ENCODE data around the gene CHD5. TPM values are rescaled to one million over a fixed set of nuclear protein-coding genes. Genes with fewer than 3 reads are reported as not detected.
"Not testable (repeated sequence)": the region's sequence is repeated elsewhere in the genome, so short reads cannot be mapped to it uniquely, and the experiment has no call there.

The CHD5 gene
- total RNA-seq, 1 donor from 2014 or later: 0.07 TPM

DNA sequence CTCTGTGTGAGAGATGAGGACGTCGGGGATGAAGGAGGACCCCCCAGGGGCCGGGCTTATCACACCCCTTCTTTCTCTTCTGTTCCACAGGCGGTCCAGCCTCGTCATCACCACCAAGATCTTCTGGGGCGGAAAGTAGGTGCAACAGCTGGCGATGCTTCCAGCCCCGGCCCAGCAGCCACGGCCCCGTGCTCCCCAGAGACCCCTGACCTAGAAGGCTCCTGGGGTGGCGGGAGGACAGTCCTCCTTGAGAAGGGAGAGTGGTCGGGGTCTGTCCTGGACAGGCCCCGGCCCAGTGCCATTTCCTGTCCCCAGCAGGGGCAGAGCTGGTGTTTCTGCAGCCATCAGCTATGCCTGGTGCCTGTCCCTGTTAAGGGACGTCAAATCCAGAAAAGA, 92.7 kb downstream of the CHD5 start:
- DNase-seq (ENCODE audit: low read depth, low spot score): no peak

DNA sequence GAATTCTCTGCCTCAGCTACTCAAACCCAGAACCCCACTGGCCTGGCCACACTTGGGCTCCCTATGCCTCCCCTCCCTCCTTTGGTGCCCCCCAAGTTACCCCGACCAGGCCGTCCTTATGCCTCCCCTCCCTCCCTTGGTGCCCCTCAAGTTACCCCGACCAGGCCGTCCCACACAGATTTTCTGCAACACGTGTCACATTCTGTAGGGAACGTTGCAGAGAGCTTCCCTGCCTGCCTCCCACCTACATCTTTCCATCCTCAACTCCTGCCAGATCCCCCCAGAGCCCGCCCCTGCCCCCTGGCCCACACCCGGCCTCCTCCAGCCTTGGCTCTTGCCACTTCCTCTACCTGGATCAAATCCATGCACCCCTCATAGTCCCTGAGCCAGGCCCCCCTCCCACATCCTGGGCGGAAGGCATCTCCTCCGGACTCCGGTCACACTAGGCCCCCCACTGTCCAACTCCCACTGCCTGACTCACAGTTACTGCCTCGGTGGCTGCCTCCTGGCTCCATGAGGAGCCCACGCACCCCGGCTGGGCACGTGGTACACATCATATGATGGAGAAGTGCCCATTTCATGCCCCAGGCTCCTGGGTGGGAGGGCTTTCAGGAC, 93.3 kb downstream of the CHD5 start:
- no peak for DNase-seq (ENCODE audit: low read depth, low spot score)

DNA sequence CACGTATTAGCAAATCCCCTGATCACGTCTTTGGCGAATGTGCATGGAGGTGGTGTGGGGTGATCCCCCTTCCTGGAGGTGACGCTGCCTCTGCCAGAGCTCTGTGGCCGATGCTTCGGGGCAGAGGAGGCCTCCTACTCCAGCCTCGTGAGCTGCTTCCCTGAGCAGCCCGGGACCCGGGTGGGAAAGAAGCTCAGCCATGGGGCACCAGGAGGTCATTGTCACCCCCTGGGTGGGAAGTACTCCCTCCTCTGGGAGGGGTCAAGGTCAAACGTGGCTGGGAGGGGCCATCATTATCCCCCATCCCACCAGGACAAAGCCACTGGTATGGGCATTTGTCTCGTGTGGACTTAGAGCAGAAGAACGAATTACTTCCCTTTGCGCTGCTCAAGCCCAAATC, 93.8 kb downstream of the CHD5 start:
- DNase-seq (ENCODE audit: low read depth, low spot score): no peak

DNA sequence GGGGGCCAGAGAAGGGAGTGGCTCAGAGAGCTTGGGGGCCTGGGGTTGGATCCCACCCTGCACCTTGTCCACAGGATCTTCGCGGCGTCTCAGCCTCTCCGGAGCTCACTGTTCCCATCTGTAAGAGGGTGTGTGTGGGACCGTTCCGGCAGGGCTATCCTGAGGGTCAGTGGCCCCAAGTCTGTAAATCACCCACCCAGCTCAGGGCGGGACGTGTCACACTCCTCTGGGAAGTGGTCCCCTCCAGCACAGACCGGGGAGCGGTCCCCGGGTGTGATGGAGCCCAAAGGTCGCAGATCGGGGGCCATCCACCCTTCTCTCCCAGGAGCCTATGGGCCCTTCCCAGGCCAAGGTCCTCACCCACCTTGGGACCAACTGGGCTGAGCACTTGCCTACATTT, 94.5 kb downstream of the CHD5 start:
- DNase-seq (ENCODE audit: low read depth, low spot score): no peak

DNA sequence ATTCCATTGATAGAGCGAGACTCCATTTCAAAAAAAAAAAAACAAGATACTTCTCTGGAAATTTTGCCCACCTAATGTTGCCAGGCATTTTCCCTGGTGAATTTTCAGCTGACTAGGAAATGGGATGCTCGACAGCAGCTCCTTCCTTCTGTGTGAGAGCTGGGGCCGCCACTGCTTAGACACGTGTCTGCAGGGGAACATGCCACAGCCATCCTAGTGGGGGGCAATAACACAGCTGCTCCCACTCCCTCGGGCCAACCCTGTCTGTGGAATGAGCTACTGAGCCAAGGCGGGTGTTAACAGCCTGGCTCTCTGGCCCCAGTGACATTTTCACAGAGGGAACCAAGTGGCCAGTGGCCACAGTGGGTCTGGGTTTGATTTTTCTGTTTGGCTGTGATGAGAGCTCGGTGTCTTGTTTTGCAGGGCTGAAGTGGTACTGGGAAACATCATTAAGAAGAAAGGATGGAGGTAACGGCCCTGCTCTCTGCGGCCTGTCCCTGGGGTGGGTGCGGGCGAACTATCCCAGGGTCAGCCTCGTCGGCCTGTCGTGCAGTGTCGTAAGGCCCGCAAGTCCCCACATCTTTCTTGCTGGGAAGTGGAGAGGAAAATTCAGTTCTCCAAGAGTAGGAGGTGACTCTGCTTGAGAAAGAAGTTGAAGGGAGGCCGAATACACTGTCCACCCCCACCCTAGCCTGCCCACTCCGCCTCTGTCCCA, 95.2 kb downstream of the CHD5 start:
- no peak for DNase-seq (ENCODE audit: low read depth, low spot score)

DNA sequence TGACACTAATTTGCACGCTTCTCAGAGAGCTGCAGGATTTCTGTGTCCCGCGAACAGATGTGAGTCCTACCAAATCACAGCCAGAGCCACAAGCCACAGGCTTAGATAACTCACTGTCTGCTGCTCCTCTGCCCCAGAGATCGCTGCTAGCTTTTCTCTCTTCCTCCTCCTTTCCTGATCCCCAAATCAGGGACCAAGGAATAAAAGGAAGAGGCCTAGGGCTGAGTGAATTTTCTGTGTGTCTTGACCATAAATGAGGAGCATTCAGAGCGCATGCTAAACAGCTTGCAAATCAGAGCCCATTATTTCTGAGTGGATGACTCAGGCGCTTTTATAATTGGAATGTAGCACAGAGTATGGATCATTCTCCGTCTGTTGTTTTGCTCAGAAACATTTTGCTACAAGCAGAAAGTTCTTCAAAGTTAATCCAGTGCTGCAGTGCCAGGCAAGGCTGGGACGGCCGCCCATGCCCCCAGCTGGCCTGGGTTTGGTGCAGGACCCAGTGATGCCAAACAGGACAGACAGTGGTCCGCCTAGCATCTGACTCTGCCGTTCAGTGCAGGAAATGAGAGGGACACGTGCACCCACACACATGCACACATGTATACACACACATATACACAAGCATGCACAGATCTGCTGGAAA, 96.2 kb downstream of the CHD5 start:
- DNase-seq (ENCODE audit: low read depth, low spot score): no peak

DNA sequence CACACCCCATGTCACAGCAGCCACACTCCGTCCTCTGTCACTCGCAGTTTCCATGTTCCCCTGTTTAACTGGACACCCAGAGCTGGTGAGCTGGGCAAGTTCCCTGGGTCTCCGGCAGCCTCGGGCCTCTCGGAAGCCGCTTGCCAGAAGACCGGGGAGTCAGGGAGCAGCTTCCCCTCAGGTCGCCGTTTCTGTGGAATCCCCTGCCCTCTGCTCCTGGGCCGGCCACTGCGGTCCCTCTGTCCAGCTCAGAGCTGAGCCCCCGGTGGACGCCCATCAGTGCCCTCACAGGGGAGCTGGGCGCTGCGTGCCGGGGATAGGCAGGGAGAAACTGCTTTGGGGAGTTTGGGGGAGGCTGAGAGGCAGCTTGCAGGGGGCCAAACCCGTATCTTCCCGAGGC, 96.7 kb downstream of the CHD5 start:
- no peak for DNase-seq (ENCODE audit: low read depth, low spot score)

DNA sequence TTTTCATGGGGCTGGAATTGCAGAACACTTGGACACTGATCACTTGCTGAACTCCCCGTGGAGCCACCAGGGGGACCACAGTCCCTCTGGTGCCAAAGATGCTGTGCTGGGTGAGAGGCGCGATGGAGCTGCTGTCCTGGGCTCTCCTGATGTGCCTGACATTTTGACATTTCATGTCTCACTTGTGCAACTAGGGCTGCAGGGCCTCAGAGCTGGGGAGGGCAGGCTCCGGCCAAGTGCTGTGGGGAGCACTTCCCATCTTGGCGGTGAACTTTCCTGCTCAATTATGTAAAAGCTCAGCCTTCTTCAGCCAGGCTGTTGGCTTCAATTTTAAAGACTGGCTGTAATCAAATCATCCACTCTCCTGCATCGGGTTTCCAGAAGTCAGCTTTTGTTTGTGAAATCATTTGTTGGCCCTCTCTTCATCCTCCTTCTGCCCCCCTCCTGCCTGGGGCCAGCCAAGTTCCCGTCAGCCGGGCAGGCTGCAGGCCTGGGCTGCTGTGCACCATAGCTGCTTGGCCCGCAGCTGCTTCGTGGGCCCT, 97.6 kb downstream of the CHD5 start:
- DNase-seq (ENCODE audit: low read depth, low spot score): no peak

DNA sequence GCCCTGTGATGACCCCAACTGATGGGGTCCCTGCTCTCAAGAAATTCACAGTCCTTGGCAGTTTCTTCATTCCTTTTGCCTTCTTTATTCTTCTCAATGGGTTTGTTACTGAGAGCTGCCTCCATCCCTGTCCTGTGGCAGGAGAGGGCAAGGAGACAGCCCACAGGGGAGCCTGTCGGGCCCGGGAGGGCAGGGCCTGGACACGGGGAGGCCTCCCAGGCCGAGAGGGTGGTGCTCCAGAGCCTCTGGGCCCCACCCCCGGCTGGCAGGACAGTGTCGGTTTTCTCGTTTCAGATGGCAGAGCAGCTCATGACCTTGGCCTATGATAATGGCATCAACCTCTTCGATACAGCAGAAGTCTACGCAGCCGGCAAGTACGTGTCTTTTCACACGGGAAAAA, 98.2 kb downstream of the CHD5 start:
- no peak for DNase-seq (ENCODE audit: low read depth, low spot score)

DNA sequence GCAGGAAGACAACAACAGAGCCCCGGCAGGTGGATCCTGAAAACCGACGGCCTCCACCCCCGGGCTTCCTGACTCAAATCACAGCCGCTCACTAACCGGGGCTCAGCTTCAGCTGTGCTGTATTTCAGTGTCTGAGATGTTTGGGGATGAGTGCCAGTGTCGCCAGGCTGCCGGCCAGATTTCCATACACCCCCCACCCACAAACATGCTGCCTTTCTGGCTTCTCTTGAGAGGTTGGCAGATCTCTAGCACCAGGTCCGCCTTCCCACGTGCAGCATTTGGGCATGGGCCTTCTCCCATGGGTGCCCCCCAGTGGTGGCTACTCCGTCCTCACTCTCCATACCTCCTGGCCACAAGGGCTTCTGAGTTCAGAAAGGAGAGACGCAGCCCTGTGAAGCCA, 99.7 kb downstream of the CHD5 start:
- no peak for DNase-seq (ENCODE audit: low read depth, low spot score)

DNA sequence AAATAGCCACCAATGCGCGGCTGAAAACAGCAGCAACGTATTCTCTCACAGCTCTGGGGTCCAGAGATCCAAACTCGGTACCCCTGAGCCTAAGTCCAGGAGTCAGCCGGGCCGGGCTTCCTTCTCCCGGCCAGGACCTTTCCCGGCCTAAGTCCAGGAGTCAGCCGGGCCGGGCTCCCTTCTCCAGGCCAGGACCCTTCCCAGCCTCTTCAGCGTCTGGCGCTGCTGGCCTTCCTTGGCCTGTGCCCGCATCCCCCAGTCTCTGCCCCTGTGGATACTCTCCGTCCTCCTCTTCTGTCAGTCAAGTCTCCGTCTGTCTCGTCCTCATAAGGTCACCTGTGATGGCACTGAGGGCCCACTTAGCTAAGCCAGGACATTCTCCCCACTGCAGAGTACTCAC, 102.2 kb downstream of the CHD5 start:
- no peak for DNase-seq (ENCODE audit: low read depth, low spot score)

DNA sequence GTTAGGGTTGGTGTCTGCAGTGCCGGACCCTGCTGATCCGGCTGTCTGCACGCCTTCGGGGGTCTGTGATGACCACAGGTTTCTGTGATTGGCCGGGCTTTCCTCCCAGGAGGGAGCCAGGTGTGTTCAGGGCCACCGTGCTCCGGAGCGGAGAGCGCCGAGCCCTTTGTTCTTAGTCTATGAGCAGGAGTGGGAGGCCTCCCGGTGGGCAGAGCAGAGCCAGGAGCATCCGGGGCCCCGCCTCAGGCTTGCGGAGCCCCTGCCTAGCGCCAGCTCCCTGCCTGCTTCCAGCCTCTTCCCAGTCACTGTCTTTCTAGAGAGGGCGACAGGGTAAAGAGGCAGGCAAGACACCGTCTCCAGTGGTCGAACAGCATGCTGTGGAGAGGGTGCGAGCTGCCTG, 102.6 kb downstream of the CHD5 start:
- no peak for DNase-seq (ENCODE audit: low read depth, low spot score)

DNA sequence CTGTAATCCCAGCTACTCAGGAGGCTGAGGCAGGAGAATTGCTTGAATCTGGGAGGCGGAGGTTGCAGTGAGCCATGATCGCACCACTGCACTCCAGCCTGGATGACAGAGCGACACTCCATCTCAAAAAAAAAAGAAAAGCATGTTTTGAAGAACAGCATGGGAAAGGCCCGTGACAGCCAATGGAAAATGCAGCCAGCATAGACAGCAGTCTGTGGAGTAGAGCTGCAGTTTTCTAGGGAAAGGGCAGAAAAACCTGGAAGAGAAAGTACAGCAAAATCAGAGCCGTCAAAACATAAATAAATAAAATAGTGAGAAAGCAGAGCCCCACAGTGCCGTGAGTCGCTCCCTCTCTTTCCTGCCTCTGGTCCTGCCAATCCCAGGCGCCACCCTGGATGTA, 103.1 kb downstream of the CHD5 start:
- not testable (repeated sequence) for DNase-seq (ENCODE audit: low read depth, low spot score)

DNA sequence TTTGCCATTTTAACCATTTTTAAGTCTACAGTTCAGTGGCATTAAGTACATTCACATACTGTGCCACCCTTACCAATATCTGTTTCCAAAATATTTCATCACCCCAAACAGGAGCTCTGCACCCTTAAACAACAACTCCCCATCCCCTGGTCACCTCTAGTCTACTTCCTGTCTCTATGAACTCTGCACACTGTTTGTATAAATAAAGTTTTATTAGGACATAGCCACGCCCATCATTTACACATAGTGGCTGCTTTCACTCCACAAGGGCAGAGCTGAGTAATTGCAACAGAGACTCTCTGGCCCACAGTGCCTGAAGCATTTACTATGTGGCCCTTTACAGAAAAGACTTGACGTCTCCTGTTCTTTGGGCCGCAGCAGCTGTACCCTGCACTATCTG, 104.4 kb downstream of the CHD5 start:
- DNase-seq (ENCODE audit: low read depth, low spot score): no peak

DNA sequence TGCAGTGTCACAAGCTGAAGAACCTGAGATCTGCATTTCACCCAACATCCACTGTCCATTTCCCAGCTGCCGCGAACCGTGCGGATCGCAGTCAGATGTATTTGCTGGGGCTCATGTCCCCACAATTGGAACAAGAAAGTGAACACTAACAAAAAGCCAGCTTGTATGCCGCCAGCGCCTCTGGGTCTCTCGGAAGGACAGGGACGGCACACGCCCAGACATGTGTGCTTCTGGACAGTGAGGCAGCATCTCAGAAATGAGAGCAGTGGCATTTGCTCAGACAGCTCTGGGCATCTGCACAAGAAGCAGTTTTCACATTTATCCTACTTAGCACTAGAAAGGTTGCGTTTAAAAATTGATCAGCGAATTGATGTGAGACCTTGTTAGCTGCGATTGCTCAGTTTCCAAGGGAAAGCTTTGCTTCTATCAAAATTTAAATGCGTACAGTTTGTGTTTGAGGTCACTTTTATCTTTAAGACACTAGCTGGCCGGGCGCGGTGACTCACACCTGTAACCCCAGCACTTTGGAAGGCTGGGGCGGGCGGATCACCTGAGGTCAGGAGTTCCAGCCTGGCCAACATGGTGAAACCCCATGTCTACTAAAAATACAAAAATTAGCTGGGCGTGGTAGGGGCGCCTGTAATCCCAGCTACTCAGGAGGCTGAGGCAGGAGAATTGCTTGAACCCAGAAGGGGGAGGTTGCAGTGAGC, 105.8 kb downstream of the CHD5 start:
- no peak for DNase-seq (ENCODE audit: low read depth, low spot score)

DNA sequence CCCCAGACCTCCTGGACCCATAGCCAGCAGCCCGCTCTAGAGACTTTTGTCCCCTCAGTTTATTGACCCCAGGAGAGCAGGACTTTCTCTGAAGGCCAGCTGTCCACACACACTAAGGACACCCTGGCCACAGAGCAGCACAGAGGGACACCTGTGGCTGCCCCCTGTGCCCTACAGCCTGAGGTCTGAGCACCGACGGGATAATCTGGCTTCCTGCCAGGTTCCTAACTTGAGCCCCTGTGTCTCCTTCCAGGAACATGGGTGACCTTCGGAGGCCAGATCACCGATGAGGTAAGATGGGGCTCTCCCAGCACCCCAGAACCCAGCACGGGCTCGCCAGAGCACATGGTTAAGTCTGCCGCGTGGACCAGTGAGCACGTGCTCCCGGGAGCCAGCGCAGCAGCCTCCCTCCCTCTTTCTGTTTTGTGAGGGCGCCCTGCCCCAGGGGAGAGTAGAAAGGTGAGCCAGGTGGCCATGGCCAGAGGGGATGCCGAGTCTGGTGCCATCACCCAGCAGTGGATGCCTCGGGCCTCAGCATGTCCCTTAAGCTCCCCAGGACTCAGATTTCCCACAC, 106.6 kb downstream of the CHD5 start:
- no peak for DNase-seq (ENCODE audit: low read depth, low spot score)

DNA sequence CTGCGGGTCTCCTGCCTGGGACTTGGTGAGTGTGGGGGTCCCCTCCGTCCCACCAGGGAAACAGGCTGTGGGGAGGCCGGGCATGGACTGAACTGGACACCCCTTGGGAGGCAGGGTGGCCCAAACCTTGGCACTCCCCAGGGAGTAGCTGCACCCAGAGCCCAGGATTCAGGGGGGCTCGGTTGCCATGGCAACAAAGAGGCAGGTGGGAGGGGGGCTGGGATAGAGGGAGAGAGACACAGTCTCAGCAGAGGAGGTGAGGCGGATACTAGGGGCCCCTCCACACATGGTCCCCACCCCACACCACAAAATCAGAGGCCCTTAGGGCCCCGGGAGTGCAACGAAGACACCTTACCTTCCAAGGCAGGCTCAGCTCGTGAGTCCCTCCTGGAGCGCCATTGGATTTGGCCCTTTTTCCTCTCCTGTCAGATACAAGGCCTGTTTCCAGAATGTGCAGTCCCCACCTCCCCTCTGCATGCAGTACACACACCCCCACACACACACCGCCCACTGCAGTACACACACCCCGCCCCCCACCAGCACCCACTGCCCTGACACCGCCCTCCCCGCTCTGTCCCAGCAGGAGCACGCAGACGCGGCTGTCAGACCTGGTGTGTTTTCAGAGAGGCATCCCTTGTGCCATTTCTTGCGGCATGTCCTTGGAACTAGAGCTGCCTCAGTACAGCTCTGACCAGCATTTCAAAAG, 107.2 kb downstream of the CHD5 start:
- no peak for DNase-seq (ENCODE audit: low read depth, low spot score)

DNA sequence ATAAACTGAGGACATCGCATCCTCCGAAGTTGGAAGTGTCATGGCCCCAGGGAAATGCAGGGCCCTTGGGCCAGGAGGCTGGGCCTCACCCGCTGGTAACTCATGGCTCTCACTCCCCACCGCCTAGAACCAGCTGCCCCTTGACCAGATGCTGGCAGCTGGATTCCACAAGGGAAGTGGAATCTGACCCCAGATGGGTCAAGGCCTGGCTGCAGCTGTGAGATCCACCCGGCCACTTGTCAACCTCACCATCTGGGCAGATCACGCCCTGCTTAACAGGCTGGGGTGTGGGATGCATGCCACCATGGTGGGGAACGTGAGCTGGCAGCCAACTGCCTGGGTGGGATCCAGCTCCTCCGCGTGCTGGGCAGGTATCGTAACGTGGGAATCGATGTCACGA, 108.9 kb downstream of the CHD5 start:
- no peak for DNase-seq (ENCODE audit: low read depth, low spot score)

DNA sequence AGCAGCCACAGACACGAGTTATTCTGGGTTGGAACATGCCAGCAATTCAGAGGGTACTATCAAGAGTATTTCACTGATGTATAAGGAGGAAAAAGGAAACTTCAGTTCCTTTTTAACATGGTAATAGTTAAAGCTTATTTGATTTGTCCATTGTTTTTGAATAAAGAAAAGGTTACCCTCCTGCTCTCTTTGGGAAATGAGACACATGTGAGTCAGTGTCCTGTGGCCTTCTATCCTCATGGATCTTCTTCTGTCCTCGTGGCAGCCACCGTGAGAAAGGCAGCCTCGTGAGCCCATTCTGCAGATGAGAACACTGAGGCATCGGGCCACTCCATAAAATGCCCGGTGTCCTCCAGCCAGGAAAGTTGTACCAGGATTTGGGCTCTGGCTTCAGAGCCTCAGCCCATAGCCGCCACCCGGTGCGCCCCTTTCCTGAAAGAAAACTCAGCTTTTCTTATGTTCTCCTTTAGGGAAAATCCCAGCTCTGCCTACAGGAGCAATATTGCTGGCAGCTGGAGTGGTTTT, 109.6 kb downstream of the CHD5 start:
- DNase-seq (ENCODE audit: low read depth, low spot score): no peak

DNA sequence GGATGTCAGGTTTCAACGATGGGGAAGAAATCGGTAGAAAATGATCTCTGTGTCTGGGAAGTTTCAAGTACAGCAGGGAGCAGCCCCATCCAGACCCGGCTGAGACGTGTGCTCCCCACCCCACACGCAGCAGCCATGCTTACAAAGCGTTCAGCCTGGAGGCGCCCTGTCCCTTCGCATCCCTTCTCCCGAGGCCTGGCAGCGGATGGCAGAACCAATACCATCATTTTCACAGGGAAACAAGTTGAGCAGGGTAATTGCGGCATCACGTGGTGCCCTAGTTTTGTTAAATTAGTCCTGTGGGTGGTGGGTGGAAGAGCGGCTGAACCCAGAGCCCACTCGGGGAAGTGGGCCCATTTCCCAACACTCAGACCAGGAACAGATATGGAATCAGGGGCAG, 110.5 kb downstream of the CHD5 start:
- DNase-seq (ENCODE audit: low read depth, low spot score): no peak

DNA sequence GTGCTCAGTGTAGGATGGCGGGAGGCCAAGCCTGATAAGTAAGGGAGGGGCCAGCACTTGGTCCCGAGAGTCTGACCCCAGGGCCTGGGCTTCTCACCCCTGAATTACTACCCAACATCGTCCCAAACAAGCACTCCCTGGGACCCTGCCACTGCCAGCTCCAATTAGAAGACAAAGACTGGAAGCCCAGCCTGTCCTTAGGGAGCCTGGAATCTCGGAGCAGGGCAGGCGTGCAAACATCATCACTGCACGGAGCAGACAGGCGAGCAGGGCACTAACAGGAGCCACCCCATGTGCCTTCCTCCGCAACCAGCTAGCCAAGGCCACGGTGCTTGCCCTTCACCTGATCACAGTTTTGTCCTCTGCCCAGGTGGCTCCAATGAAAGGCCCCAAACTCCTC, 111.2 kb downstream of the CHD5 start:
- DNase-seq (ENCODE audit: low read depth, low spot score): no peak

Measured in pulmonary artery endothelial cell (primary cell).